ENCODE results near the gene KY.

DNA sequence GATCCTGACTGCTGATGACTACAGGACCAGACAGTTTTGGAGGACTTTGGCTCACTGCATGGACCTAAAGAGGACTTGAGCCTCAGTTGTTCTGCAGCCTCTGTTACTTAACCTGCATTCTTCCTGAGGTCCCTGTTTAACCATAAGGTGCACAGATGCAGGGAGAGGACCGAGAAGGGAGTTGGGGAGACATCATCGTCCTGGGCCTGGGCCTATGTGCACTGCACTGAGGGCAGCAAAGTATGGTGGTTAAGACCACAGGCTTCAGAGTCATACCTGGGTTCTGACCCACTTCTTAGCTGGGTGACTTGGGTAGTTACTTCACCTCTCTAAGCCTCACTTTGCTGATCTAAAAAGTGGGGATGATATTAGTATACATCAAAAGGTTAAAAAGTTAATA, 21.9 kb downstream of the KY start:
- TF ChIP-seq, protein P1, sequence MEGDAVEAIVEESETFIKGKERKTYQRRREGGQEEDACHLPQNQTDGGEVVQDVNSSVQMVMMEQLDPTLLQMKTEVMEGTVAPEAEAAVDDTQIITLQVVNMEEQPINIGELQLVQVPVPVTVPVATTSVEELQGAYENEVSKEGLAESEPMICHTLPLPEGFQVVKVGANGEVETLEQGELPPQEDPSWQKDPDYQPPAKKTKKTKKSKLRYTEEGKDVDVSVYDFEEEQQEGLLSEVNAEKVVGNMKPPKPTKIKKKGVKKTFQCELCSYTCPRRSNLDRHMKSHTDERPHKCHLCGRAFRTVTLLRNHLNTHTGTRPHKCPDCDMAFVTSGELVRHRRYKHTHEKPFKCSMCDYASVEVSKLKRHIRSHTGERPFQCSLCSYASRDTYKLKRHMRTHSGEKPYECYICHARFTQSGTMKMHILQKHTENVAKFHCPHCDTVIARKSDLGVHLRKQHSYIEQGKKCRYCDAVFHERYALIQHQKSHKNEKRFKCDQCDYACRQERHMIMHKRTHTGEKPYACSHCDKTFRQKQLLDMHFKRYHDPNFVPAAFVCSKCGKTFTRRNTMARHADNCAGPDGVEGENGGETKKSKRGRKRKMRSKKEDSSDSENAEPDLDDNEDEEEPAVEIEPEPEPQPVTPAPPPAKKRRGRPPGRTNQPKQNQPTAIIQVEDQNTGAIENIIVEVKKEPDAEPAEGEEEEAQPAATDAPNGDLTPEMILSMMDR (IDR thresholded peaks at IDR 0.05 in 4 of 5, conservative IDR thresholded peaks at IDR 0.05 in 1 of 5), result no peak
- no peak for TF ChIP-seq POLR2A (IDR thresholded peaks at IDR 0.05)

All from gastrocnemius medialis (tissue), 4 donors.